K562 (cell line): ENCODE measurements around the gene GUK1. TPM values are rescaled to one million over a fixed set of nuclear protein-coding genes. Genes with fewer than 3 reads are reported as not detected.

ENCODE experiments used
- BRD9 ChIP-seq: fragments of 450-650 bp; IDR thresholded peaks from 2 replicates; pipeline ENCODE4 v1.6.1; 2018; ENCODE audit warnings: low read depth; ENCODE audit not compliant: partially characterized antibody
- FUS ChIP-seq: fragments of 200-400 bp; formaldehyde crosslinking; optimal IDR thresholded peaks from 2 replicates; pipeline ENCODE3; 2017; ENCODE audit warnings: low read depth, low read length
- GTF2A2 ChIP-seq: IDR thresholded peaks from 2 replicates; pipeline ENCODE4 v1.6.1; 2016; ENCODE audit warnings: mild to moderate bottlenecking, missing genetic modification characterization, missing compliant biosample characterization
- PPARD ChIP-seq: fragments of 250-450 bp; sonication (Bioruptor Pico); IDR thresholded peaks from 2 replicates; pipeline ENCODE4 v1.8.0; 2022; ENCODE audit warnings: inconsistent platforms, mild to moderate bottlenecking, moderate library complexity
- RERE ChIP-seq: sonication (generic); formaldehyde crosslinking; IDR thresholded peaks from 2 replicates; pipeline ENCODE4 v1.8.0; 2023; ENCODE audit warnings: missing genetic modification reagents, mild to moderate bottlenecking, borderline replicate concordance
- SFPQ ChIP-seq: fragments of 200-400 bp; formaldehyde crosslinking; IDR thresholded peaks from 2 replicates; pipeline ENCODE4 v1.6.1; 2017; ENCODE audit warnings: mild to moderate bottlenecking, low read depth, low read length, moderate library complexity
- SMAD4 ChIP-seq: fragments of 250-450 bp; sonication (Bioruptor Pico); conservative IDR thresholded peaks from 2 replicates; pipeline ENCODE4 v1.8.0; 2021; ENCODE audit warnings: inconsistent platforms, mild to moderate bottlenecking, moderate library complexity
- XRCC5 ChIP-seq: fragments of 200-400 bp; formaldehyde crosslinking; IDR thresholded peaks from 2 replicates; pipeline ENCODE4 v1.6.1; 2017; ENCODE audit warnings: low read depth, mild to moderate bottlenecking, low read length
- YY1 ChIP-seq, 3 experiments: IDR thresholded peaks; 2 replicates each; pipeline ENCODE4 v1.6.1; 2011; ENCODE audit warnings: low read length in 2 of 3, mild to moderate bottlenecking in 2 of 3, moderate library complexity in 2 of 3, borderline replicate concordance in 1 of 3, control low read depth in 1 of 3, low read depth in 1 of 3; ENCODE audit not compliant: insufficient read depth in 3 of 3, insufficient replicate concordance in 2 of 3, control insufficient read depth in 1 of 3, insufficient read length in 1 of 3; ENCODE audit errors: extremely low read depth in 1 of 3
- ZNF121 ChIP-seq: sonication (generic); formaldehyde crosslinking; conservative IDR thresholded peaks from 2 replicates; pipeline ENCODE4 v1.8.0; 2022; ENCODE audit warnings: missing genetic modification reagents
- polyA plus RNA-seq, 8 experiments: library from polyadenylated mRNA; depleted of rRNA in 4 of 8; stranded (reverse) in 5 of 8; unstranded in 3 of 8; fragments of >200 nt; fragmentation: Nextera tagmentation in 2 of 8; fragmentation: Illumina TruSeq in 1 of 8; extraction: Ambion mirVana in 2 of 8; extraction: Trizol in 1 of 8; gene quantifications; 2 replicates each; pipeline versions ENCODE4 v1.2.1 to v1.2.3, GENCODE V29; 2011 to 2014; ENCODE audit warnings: inconsistent platforms in 1 of 8, missing spikeins in 1 of 8
- total RNA-seq, 7 experiments: library from RNA; depleted of rRNA in 6 of 7; stranded (reverse); fragments of >200 nt in 6 of 7; fragmentation: Illumina TruSeq in 2 of 7; extraction: Trizol in 2 of 7; gene quantifications; 2 replicates each; pipeline versions ENCODE4 v1.2.1 to v1.2.3, GENCODE V29; 2011 to 2021; ENCODE audit warnings: low replicate concordance in 1 of 7
- TF ChIP-seq, protein P1 (sequence below): fragments of 450-650 bp; IDR thresholded peaks from one replicate; pipeline ENCODE4 v1.6.1; 2018; ENCODE audit warnings: mild to moderate bottlenecking, moderate library complexity; ENCODE audit not compliant: partially characterized antibody

The GUK1 gene
- total and polyA plus RNA-seq, 9 of the 15 experiments (the other 6 are each of a cell fraction or from before 2014, with no cell fraction given) = 7.0 to 331 (median 132) TPM

DNA sequence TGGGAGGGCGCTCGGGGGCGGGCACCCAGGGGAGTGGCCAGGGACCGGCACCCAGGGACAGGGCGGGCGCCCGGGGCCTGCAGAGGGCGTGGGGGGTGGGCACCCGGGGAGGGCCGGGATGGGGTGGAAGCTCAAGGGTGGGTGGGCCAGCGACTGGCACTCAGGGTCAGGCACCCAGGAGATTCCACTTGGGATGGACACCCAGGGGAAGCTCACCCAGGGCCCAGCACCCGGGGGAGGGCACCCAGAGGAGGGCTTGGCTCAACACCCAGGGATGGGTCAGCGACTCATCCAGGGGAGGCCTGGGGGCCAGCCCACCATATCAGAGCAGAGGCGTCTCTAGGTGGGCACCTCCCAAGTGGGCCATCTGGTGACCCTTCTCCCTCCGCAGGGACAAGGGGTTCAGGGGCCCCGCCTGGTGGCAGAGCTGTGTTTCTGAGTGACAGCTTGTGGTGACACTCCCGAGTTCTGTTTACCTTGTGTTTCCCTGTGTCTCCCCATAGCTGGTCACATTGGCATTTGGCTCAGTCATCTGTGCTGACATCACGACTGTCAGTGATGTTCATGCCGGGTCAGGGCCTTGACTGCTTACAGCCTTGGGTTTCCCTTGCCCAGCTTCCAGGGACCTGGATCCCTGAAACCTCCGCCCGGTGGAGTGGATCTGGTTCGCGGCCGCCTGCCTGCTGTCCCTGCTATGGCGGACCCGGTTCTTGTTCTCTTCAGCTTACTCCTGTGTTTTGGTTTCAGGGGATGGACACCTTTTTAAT, 26.3 kb downstream of the GUK1 start (continued):
- TF ChIP-seq, protein P1, sequence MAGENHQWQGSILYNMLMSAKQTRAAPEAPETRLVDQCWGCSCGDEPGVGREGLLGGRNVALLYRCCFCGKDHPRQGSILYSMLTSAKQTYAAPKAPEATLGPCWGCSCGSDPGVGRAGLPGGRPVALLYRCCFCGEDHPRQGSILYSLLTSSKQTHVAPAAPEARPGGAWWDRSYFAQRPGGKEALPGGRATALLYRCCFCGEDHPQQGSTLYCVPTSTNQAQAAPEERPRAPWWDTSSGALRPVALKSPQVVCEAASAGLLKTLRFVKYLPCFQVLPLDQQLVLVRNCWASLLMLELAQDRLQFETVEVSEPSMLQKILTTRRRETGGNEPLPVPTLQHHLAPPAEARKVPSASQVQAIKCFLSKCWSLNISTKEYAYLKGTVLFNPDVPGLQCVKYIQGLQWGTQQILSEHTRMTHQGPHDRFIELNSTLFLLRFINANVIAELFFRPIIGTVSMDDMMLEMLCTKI = no peak
- 0 out of 2 replicates have a peak, but pooled peaks have one; percentile 12 for TF ChIP-seq SMAD4
- TF ChIP-seq XRCC5 = no peak
- TF ChIP-seq FUS = no peak
- no peak for TF ChIP-seq BRD9
- TF ChIP-seq ZNF121 = no peak
- TF ChIP-seq YY1 (IDR thresholded peaks at IDR 0.05; ENCODE audit: borderline replicate concordance in 1 of 3, control insufficient read depth in 1 of 3, extremely low read depth in 1 of 3, insufficient read depth in 3 of 3, insufficient read length in 1 of 3, insufficient replicate concordance in 2 of 3, low read depth in 1 of 3, low read length in 2 of 3) = no peak
- no peak for TF ChIP-seq PPARD
- TF ChIP-seq GTF2A2 (tag) = no peak
- no peak for TF ChIP-seq SFPQ
- no peak for TF ChIP-seq RERE (CRISPR knock-in tag)
